Activated T-helper 2 cell treated with anti-CD3 and anti-CD28 coated beads, Interferon-gamma antibody, Interleukin-2, Interleukin-4, amounts not matched to agents 10 μg/mL and 5 μg/mL and 100 μg/mL, durations not matched to agents 14 hours and 24 hours and 36 hours (primary cell): Measurements from ENCODE around the gene ETFBKMT. TPM values are rescaled to one million over a fixed set of nuclear protein-coding genes. Genes with fewer than 3 reads are reported as not detected.

Source experiments
- DNase-seq: peaks from one replicate; pipeline ENCODE4 v3.0.0; 2021; ENCODE audit warnings: low spot score
- H3K27ac Mint-ChIP-seq: one replicate; pipeline ENCODE4 v1.8.0; 2021; ENCODE audit warnings: mixed read lengths
- H3K27me3 Mint-ChIP-seq: one replicate; pipeline ENCODE4 v1.8.0; 2021; ENCODE audit warnings: low read depth, mixed read lengths
- H3K36me3 Mint-ChIP-seq: one replicate; pipeline ENCODE4 v1.8.0; 2021; ENCODE audit warnings: low read depth, mixed read lengths
- H3K4me1 Mint-ChIP-seq: one replicate; pipeline ENCODE4 v1.8.0; 2021; ENCODE audit warnings: low read depth, mixed read lengths
- H3K4me3 Mint-ChIP-seq: one replicate; pipeline ENCODE4 v1.8.0; 2021; ENCODE audit warnings: low read depth, mild to moderate bottlenecking, moderate library complexity, mixed read lengths
- H3K9me3 Mint-ChIP-seq: one replicate; pipeline ENCODE4 v1.8.0; 2021; ENCODE audit warnings: mixed read lengths
- intact Hi-C: fragments of 100-400 bp; cut with micrococcal nuclease; formaldehyde crosslinking; loops from one replicate; pipeline ENCODE4 v1.15.1; 2023
- total RNA-seq: library from RNA; stranded (reverse); gene quantifications from 2 replicates; pipeline ENCODE4 v1.2.3, GENCODE V29; 2022

The ETFBKMT gene
- total RNA-seq, 1 donor from 2014 or later, result 0.37 TPM

- intact Hi-C loops, result loop anchor here (5.0 kb wide), 1 partner anchor 382 kb away; no protein-coding TSS in a partner anchor
- H3K4me3 Mint-ChIP-seq, result no peak overlapping the region
- DNase-seq, result no peak
- no peaks in the 10 kb centered on the region for H3K36me3 Mint-ChIP-seq
- H3K27ac Mint-ChIP-seq, result no peak overlapping the region
- no peaks in the 10 kb centered on the region for H3K27me3 Mint-ChIP-seq
- no peaks in the 10 kb centered on the region for H3K9me3 Mint-ChIP-seq
- no peaks in the 10 kb centered on the region for H3K4me1 Mint-ChIP-seq
Observed at GRCh38 chr12:31634620-31635019, 24.9 kb upstream of the ETFBKMT start.

GRCh38 chr12:31641509-31642090, 17.9 kb upstream of the ETFBKMT start:
- no peaks in the 10 kb centered on the region for H3K9me3 Mint-ChIP-seq
- no peak overlapping the region for H3K27ac Mint-ChIP-seq
- H3K36me3 Mint-ChIP-seq, result no peaks in the 10 kb centered on the region
- peaks cover 2% of the 10 kb centered on the region for H3K27me3 Mint-ChIP-seq
- H3K4me3 Mint-ChIP-seq, result no peak overlapping the region
- intact Hi-C loops, result no loop called here
- peaks cover 2% of the 10 kb centered on the region for H3K4me1 Mint-ChIP-seq
- DNase-seq, result no peak

- Mint-ChIP-seq H3K4me1 (peaks cover 4% of the 10 kb centered on the region), H3K27me3 (peaks cover 8% of the 10 kb centered on the region), H3K27ac (no peak overlapping the region), H3K9me3 (no peaks in the 10 kb centered on the region), H3K36me3 (no peaks in the 10 kb centered on the region), H3K4me3 (no peak overlapping the region)
- intact Hi-C loops, result no loop called here
- DNase-seq, result no peak
Observed at GRCh38 chr12:31644536-31644935, 15.0 kb upstream of the ETFBKMT start.

GRCh38 chr12:31645924-31646323, 13.6 kb upstream of the ETFBKMT start:
- Mint-ChIP-seq H3K9me3 (no peaks in the 10 kb centered on the region), H3K27me3 (peaks cover 8% of the 10 kb centered on the region), H3K4me3 (no peak overlapping the region), H3K36me3 (no peaks in the 10 kb centered on the region), H3K4me1 (peaks cover 4% of the 10 kb centered on the region), H3K27ac (no peak overlapping the region)
- intact Hi-C loops, result no loop called here
- DNase-seq, result no peak

- H3K4me3 Mint-ChIP-seq, result no peak overlapping the region
- H3K27ac Mint-ChIP-seq, result no peak overlapping the region
Observed at GRCh38 chr12:31647086-31647491, 12.4 kb upstream of the ETFBKMT start.

GRCh38 chr12:31650918-31651317, 8.6 kb upstream of the ETFBKMT start:
- intact Hi-C loops, result no loop called here
- DNase-seq, result no peak
- H3K27me3 Mint-ChIP-seq, result peaks cover 8% of the 10 kb centered on the region
- H3K4me1 Mint-ChIP-seq, result peaks cover 13% of the 10 kb centered on the region
- no peak overlapping the region for H3K4me3 Mint-ChIP-seq
- no peaks in the 10 kb centered on the region for H3K36me3 Mint-ChIP-seq
- H3K9me3 Mint-ChIP-seq, result no peaks in the 10 kb centered on the region
- no peak overlapping the region for H3K27ac Mint-ChIP-seq

More at GRCh38 chr12:31647086-31647491, 12.4 kb upstream of the ETFBKMT start:
- H3K36me3 Mint-ChIP-seq, result no peaks in the 10 kb centered on the region
- H3K4me1 Mint-ChIP-seq, result peaks cover 4% of the 10 kb centered on the region
- H3K27me3 Mint-ChIP-seq, result peaks cover 8% of the 10 kb centered on the region
- intact Hi-C loops, result no loop called here
- H3K9me3 Mint-ChIP-seq, result no peaks in the 10 kb centered on the region
- no peak for DNase-seq

GRCh38 chr12:31651893-31652521, 7.5 kb upstream of the ETFBKMT start:
- intact Hi-C loops, result loop anchor here (2.0 kb wide), 2 partner anchors 455 to 653 kb away; partner anchors contain the start of gene BICD1
- no peaks in the 10 kb centered on the region for H3K36me3 Mint-ChIP-seq
- no peak for DNase-seq
- peaks cover 4% of the 10 kb centered on the region for H3K27me3 Mint-ChIP-seq
- no peak overlapping the region for H3K4me3 Mint-ChIP-seq
- H3K4me1 Mint-ChIP-seq, result peaks cover 11% of the 10 kb centered on the region
- no peaks in the 10 kb centered on the region for H3K9me3 Mint-ChIP-seq
- H3K27ac Mint-ChIP-seq, result no peak overlapping the region

GRCh38 chr12:31655208-31655607, 4.3 kb upstream of the ETFBKMT start:
- Mint-ChIP-seq H3K9me3 (no peaks in the 10 kb centered on the region), H3K4me1 (peaks cover 14% of the 10 kb centered on the region), H3K27ac (no peak overlapping the region), H3K36me3 (no peaks in the 10 kb centered on the region), H3K27me3 (no peaks in the 10 kb centered on the region), H3K4me3 (no peak overlapping the region)
- intact Hi-C loops, result loop anchor here (5.0 kb wide), 1 partner anchor 92 kb away; no protein-coding TSS in a partner anchor
- DNase-seq, result no peak

GRCh38 chr12:31655792-31656191, 3.7 kb upstream of the ETFBKMT start:
- H3K27ac Mint-ChIP-seq, result no peak overlapping the region
- no peak overlapping the region for H3K4me3 Mint-ChIP-seq
- H3K27me3 Mint-ChIP-seq, result no peaks in the 10 kb centered on the region
- intact Hi-C loops, result loop anchor here (5.0 kb wide), 1 partner anchor 92 kb away; no protein-coding TSS in a partner anchor
- H3K9me3 Mint-ChIP-seq, result no peaks in the 10 kb centered on the region
- DNase-seq, result no peak
- peaks cover 14% of the 10 kb centered on the region for H3K4me1 Mint-ChIP-seq
- H3K36me3 Mint-ChIP-seq, result no peaks in the 10 kb centered on the region

- Mint-ChIP-seq H3K27ac (peak overlapping the region; percentile 54), H3K4me3 (peak overlapping the region; percentile 95), H3K27me3 (no peaks in the 10 kb centered on the region), H3K9me3 (no peaks in the 10 kb centered on the region), H3K36me3 (no peaks in the 10 kb centered on the region), H3K4me1 (peaks cover 5% of the 10 kb centered on the region)
- DNase-seq, result no peak
- intact Hi-C loops, result loop anchor here (1.0 to 5.0 kb wide), 10 partner anchors 71 to 1097 kb away; partner anchors contain the start of genes AMN1, DNM1L, RESF1 and YARS2
Observed at GRCh38 chr12:31658471-31659086, 909 bp upstream of the ETFBKMT start.

- H3K4me1 Mint-ChIP-seq, result peaks cover 5% of the 10 kb centered on the region
- peaks cover 7% of the 10 kb centered on the region for H3K9me3 Mint-ChIP-seq
- no peaks in the 10 kb centered on the region for H3K36me3 Mint-ChIP-seq
- no peaks in the 10 kb centered on the region for H3K27me3 Mint-ChIP-seq
- intact Hi-C loops, result no loop called here
- no peak overlapping the region for H3K27ac Mint-ChIP-seq
- no peak for DNase-seq
- no peak overlapping the region for H3K4me3 Mint-ChIP-seq
Observed at GRCh38 chr12:31662176-31662849, 2.8 kb downstream of the ETFBKMT start.

- peaks cover 1% of the 10 kb centered on the region for H3K4me1 Mint-ChIP-seq
- no peak overlapping the region for H3K27ac Mint-ChIP-seq
- intact Hi-C loops, result no loop called here
- no peak overlapping the region for H3K4me3 Mint-ChIP-seq
- H3K36me3 Mint-ChIP-seq, result no peaks in the 10 kb centered on the region
- H3K27me3 Mint-ChIP-seq, result no peaks in the 10 kb centered on the region
- no peak for DNase-seq
- H3K9me3 Mint-ChIP-seq, result peaks cover 7% of the 10 kb centered on the region
Observed at GRCh38 chr12:31663576-31663975, 4.1 kb downstream of the ETFBKMT start.
